ENCODE measurements around the gene SORCS2. TPM values are rescaled to one million over a fixed set of nuclear protein-coding genes. Genes with fewer than 3 reads are reported as not detected.
A peak's percentile ranks its signal among the peaks of the same experiment; 100 is the strongest.

SORCS2 gene
- total RNA-seq, 1 donor from 2014 or later: 29.5 TPM

- H3K27ac Mint-ChIP-seq (ENCODE audit: unreplicated experiment): no peak overlapping the region
- H3K4me1 Mint-ChIP-seq (ENCODE audit: low read depth, unreplicated experiment): peaks cover 10% of the 10 kb centered on the region
- H3K36me3 Mint-ChIP-seq (ENCODE audit: unreplicated experiment): peaks cover 18% of the 10 kb centered on the region
- TF ChIP-seq CTCF (IDR thresholded peaks at IDR 0.05; ENCODE audit: partially characterized antibody, unreplicated experiment): no peak
- peaks cover 13% of the 10 kb centered on the region for H3K9me3 Mint-ChIP-seq (ENCODE audit: unreplicated experiment)
- H3K27me3 Mint-ChIP-seq (ENCODE audit: unreplicated experiment): no peaks in the 10 kb centered on the region
- DNase-seq: peak; percentile 11
- no peak overlapping the region for H3K4me3 Mint-ChIP-seq (ENCODE audit: unreplicated experiment)
Measured at GRCh38 chr4:7679406-7680040, 487.2 kb downstream of the SORCS2 start.

- no peak overlapping the region for H3K4me3 Mint-ChIP-seq (ENCODE audit: unreplicated experiment)
- TF ChIP-seq CTCF (IDR thresholded peaks at IDR 0.05; ENCODE audit: partially characterized antibody, unreplicated experiment): no peak
- no peaks in the 10 kb centered on the region for H3K27me3 Mint-ChIP-seq (ENCODE audit: unreplicated experiment)
- peaks cover 10% of the 10 kb centered on the region for H3K4me1 Mint-ChIP-seq (ENCODE audit: low read depth, unreplicated experiment)
- no peak overlapping the region for H3K27ac Mint-ChIP-seq (ENCODE audit: unreplicated experiment)
- peaks cover 21% of the 10 kb centered on the region for H3K36me3 Mint-ChIP-seq (ENCODE audit: unreplicated experiment)
- peaks cover 13% of the 10 kb centered on the region for H3K9me3 Mint-ChIP-seq (ENCODE audit: unreplicated experiment)
- peak; percentile 9 for DNase-seq
Measured at GRCh38 chr4:7680106-7680505, 487.8 kb downstream of the SORCS2 start.

DNA sequence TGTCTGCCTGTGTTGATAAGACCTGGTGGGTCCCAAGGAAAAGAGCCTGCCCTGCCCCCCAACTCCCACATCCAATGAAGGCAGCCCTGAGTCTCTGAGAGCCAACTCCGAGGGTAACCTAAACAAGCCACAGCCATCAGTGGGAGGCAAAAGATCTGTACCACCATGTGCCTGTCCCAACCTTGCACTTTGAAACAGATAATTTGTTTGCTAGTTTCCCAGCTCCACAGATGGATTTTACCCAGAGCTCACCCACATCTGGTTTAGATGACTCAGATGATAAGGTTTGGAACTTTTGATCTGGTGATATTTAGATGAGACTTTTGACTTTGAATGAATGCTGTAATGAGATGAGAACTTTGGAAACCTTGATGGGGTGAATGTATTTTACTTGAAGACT, 488.4 kb downstream of the SORCS2 start:
- Mint-ChIP-seq H3K9me3 (ENCODE audit: unreplicated experiment) (peaks cover 13% of the 10 kb centered on the region), H3K36me3 (ENCODE audit: unreplicated experiment) (peaks cover 22% of the 10 kb centered on the region), H3K4me1 (ENCODE audit: low read depth, unreplicated experiment) (peaks cover 10% of the 10 kb centered on the region), H3K27ac (ENCODE audit: unreplicated experiment) (no peak overlapping the region), H3K4me3 (ENCODE audit: unreplicated experiment) (no peak overlapping the region), H3K27me3 (ENCODE audit: unreplicated experiment) (no peaks in the 10 kb centered on the region)
- DNase-seq: no peak
- no peak for TF ChIP-seq CTCF (IDR thresholded peaks at IDR 0.05; ENCODE audit: partially characterized antibody, unreplicated experiment)

DNA sequence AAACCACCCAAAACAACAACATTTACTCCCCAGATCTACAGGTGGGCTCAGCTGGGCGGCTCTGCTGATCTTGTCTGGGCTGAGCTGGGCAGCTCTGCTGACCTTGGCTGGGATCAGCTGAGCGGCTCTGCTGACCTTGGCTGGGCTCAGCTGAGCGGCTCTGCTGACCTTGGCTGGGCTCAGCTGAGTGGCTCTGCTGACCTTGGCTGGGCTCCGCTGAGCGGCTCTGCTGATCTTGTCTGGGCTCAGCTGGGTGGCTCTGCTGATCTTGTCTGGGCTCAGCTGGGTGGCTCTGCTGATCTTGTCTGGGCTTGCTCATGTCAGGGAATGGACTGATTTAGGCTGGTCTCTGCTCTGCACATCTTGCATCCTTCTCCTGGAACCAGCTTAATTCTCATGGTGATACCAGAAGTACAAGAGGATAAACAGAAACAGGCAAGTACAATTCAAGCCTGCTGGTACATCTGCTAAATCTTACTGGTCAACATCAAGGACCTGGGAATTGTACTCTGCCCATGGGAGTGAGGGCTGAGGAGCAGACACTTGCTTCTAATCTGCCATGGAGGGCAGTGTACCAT, 490.9 kb downstream of the SORCS2 start:
- peaks cover 16% of the 10 kb centered on the region for H3K9me3 Mint-ChIP-seq (ENCODE audit: unreplicated experiment)
- no peak for DNase-seq
- H3K27me3 Mint-ChIP-seq (ENCODE audit: unreplicated experiment): no peaks in the 10 kb centered on the region
- peaks cover 22% of the 10 kb centered on the region for H3K36me3 Mint-ChIP-seq (ENCODE audit: unreplicated experiment)
- peaks cover 6% of the 10 kb centered on the region for H3K4me1 Mint-ChIP-seq (ENCODE audit: low read depth, unreplicated experiment)
- TF ChIP-seq CTCF (IDR thresholded peaks at IDR 0.05; ENCODE audit: partially characterized antibody, unreplicated experiment): no peak
- H3K27ac Mint-ChIP-seq (ENCODE audit: unreplicated experiment): no peak overlapping the region
- H3K4me3 Mint-ChIP-seq (ENCODE audit: unreplicated experiment): no peak overlapping the region

GRCh38 chr4:7684294-7684693, 492.0 kb downstream of the SORCS2 start:
- DNase-seq: no peak
- Mint-ChIP-seq H3K27me3 (ENCODE audit: unreplicated experiment) (no peaks in the 10 kb centered on the region), H3K4me1 (ENCODE audit: low read depth, unreplicated experiment) (peaks cover 6% of the 10 kb centered on the region), H3K36me3 (ENCODE audit: unreplicated experiment) (peaks cover 22% of the 10 kb centered on the region), H3K4me3 (ENCODE audit: unreplicated experiment) (no peak overlapping the region), H3K9me3 (ENCODE audit: unreplicated experiment) (peaks cover 15% of the 10 kb centered on the region), H3K27ac (ENCODE audit: unreplicated experiment) (no peak overlapping the region)
- no peak for TF ChIP-seq CTCF (IDR thresholded peaks at IDR 0.05; ENCODE audit: partially characterized antibody, unreplicated experiment)
